Measurements from ENCODE around the gene SLC9A8.

Gene SLC9A8

GRCh38 chr20:49872056-49872455, 59.4 kb downstream of the SLC9A8 start:
- H3K36me3 ChIP-seq (ENCODE audit: insufficient read depth, low read length), result peaks cover 40% of the 10 kb centered on the region; the same call in 1 of the 2 replicates
- no peaks in the 10 kb centered on the region for H3K4me1 ChIP-seq (ENCODE audit: insufficient read depth, low read length)

DNA sequence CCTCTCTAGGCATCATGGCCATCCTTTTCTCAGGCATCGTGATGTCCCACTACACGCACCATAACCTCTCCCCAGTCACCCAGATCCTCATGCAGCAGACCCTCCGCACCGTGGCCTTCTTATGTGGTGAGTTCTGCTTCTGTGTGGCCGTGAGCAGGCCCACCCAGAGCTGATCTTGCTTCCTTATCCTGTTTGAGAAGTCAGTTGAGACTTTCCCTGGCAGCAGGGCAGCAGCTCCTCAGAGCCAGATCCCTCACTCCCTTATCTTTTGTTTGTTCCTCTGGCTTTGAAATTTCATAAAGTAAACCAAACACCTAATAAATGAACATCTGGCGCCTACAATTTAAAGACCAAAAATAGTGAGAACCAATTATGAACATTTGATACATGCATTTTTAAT, 62.1 kb downstream of the SLC9A8 start:
- ATAC-seq (ENCODE audit: insufficient read depth, low read depth) (no peak), DNase-seq (no peak)
- H3K4me3 ChIP-seq (ENCODE audit: low read depth in 1 of 2, low read length in 2 of 2), result no peak overlapping the region
- H3K4me2 ChIP-seq (ENCODE audit: insufficient read depth, low read length), result no peak overlapping the region
- TF ChIP-seq EZH2 (IDR thresholded peaks at IDR 0.05; ENCODE audit: borderline replicate concordance, low read depth, low read length, severe bottlenecking), result no peak
- TF ChIP-seq, protein P1, sequence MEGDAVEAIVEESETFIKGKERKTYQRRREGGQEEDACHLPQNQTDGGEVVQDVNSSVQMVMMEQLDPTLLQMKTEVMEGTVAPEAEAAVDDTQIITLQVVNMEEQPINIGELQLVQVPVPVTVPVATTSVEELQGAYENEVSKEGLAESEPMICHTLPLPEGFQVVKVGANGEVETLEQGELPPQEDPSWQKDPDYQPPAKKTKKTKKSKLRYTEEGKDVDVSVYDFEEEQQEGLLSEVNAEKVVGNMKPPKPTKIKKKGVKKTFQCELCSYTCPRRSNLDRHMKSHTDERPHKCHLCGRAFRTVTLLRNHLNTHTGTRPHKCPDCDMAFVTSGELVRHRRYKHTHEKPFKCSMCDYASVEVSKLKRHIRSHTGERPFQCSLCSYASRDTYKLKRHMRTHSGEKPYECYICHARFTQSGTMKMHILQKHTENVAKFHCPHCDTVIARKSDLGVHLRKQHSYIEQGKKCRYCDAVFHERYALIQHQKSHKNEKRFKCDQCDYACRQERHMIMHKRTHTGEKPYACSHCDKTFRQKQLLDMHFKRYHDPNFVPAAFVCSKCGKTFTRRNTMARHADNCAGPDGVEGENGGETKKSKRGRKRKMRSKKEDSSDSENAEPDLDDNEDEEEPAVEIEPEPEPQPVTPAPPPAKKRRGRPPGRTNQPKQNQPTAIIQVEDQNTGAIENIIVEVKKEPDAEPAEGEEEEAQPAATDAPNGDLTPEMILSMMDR (IDR thresholded peaks at IDR 0.05; ENCODE audit: borderline replicate concordance, extremely low read depth, low read length, poor library complexity, severe bottlenecking), result no peak
- H3K27ac ChIP-seq (ENCODE audit: low read length), result no peak overlapping the region
- H3K9ac ChIP-seq (ENCODE audit: low read depth, low read length), result no peak overlapping the region
- H4K20me1 ChIP-seq (ENCODE audit: insufficient read depth, low read length), result no peaks in the 10 kb centered on the region
- no peaks in the 10 kb centered on the region for H3K4me1 ChIP-seq (ENCODE audit: insufficient read depth, low read length)
- H3K27me3 ChIP-seq (ENCODE audit: insufficient read depth, low read length, poor library complexity), result no peaks in the 10 kb centered on the region
- no peaks in the 10 kb centered on the region for H3K79me2 ChIP-seq (ENCODE audit: insufficient read depth, low read length)
- no peak overlapping the region for H2AFZ ChIP-seq (ENCODE audit: low read depth, low read length)
- no peaks in the 10 kb centered on the region for H3K9me3 ChIP-seq (ENCODE audit: insufficient read depth, low read length, severe bottlenecking)
- H3K36me3 ChIP-seq (ENCODE audit: insufficient read depth, low read length), result peaks cover 35% of the 10 kb centered on the region; the same call in 1 of the 2 replicates

More at GRCh38 chr20:49872056-49872455, 59.4 kb downstream of the SLC9A8 start:
- H4K20me1 ChIP-seq (ENCODE audit: insufficient read depth, low read length), result no peaks in the 10 kb centered on the region
- H3K27me3 ChIP-seq (ENCODE audit: insufficient read depth, low read length, poor library complexity), result no peaks in the 10 kb centered on the region
- DNase-seq, result no peak
- no peak overlapping the region for H3K4me2 ChIP-seq (ENCODE audit: insufficient read depth, low read length)
- H3K27ac ChIP-seq (ENCODE audit: low read length), result no peak overlapping the region
- no peak overlapping the region for H3K9ac ChIP-seq (ENCODE audit: low read depth, low read length)
- no peak for ATAC-seq (ENCODE audit: insufficient read depth, low read depth)
- H2AFZ ChIP-seq (ENCODE audit: low read depth, low read length), result no peak overlapping the region
- H3K4me3 ChIP-seq (ENCODE audit: low read depth in 1 of 2, low read length in 2 of 2), result no peak overlapping the region
- no peaks in the 10 kb centered on the region for H3K9me3 ChIP-seq (ENCODE audit: insufficient read depth, low read length, severe bottlenecking)
- no peak for TF ChIP-seq EZH2 (IDR thresholded peaks at IDR 0.05; ENCODE audit: borderline replicate concordance, low read depth, low read length, severe bottlenecking)
- TF ChIP-seq, protein P1 (IDR thresholded peaks at IDR 0.05; ENCODE audit: borderline replicate concordance, extremely low read depth, low read length, poor library complexity, severe bottlenecking), result no peak
- H3K79me2 ChIP-seq (ENCODE audit: insufficient read depth, low read length), result no peaks in the 10 kb centered on the region

DNA sequence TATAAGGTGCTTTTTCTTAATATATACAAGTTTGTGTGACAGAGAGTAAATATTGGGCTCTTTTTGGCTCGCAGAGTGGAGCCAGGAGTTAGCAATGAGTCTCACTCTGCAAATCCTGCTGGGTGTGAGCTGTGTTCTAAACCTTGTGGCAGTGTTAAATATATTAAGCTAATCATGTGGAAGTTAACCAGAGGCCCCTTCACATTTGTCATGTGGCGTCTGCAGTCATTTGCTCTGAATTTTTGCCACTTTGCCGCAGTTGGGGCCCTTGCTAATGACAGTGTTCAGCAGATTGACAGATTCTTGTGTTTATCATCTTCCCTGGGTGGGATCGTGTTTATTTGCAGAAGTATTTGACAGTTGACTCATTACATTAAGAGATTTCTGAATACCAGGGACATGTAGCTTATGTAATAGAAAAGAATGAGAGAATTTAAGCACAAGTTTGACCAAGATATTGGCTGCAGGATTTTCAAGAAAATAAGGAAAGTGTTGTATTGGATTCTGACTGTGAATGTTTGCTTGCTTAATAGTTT, 64.8 kb downstream of the SLC9A8 start:
- H3K36me3 ChIP-seq (ENCODE audit: insufficient read depth, low read length), result peaks cover 39% of the 10 kb centered on the region
- H3K27me3 ChIP-seq (ENCODE audit: insufficient read depth, low read length, poor library complexity), result no peaks in the 10 kb centered on the region
- H3K9me3 ChIP-seq (ENCODE audit: insufficient read depth, low read length, severe bottlenecking), result no peaks in the 10 kb centered on the region
- no peak overlapping the region for H2AFZ ChIP-seq (ENCODE audit: low read depth, low read length)
- H3K4me3 ChIP-seq (ENCODE audit: low read depth in 1 of 2, low read length in 2 of 2), result no peak overlapping the region
- no peaks in the 10 kb centered on the region for H4K20me1 ChIP-seq (ENCODE audit: insufficient read depth, low read length)
- no peak for ATAC-seq (ENCODE audit: insufficient read depth, low read depth)
- H3K9ac ChIP-seq (ENCODE audit: low read depth, low read length), result no peak overlapping the region
- no peaks in the 10 kb centered on the region for H3K79me2 ChIP-seq (ENCODE audit: insufficient read depth, low read length)
- no peak for TF ChIP-seq EZH2 (IDR thresholded peaks at IDR 0.05; ENCODE audit: borderline replicate concordance, low read depth, low read length, severe bottlenecking)
- TF ChIP-seq, protein P1 (IDR thresholded peaks at IDR 0.05; ENCODE audit: borderline replicate concordance, extremely low read depth, low read length, poor library complexity, severe bottlenecking), result no peak
- H3K27ac ChIP-seq (ENCODE audit: low read length), result no peak overlapping the region
- DNase-seq, result no peak
- no peak overlapping the region for H3K4me2 ChIP-seq (ENCODE audit: insufficient read depth, low read length)
- H3K4me1 ChIP-seq (ENCODE audit: insufficient read depth, low read length), result no peaks in the 10 kb centered on the region
